GM18868 (cell line): ENCODE data around the gene FKBP1A.

Source experiments
- ATAC-seq: cut with Tn5 transposase; IDR thresholded peaks from one replicate; pipeline ENCODE4 v1.9.1; 2021; ENCODE audit warnings: mild to moderate bottlenecking, moderate library complexity; ENCODE audit not compliant: unreplicated experiment

Gene FKBP1A

GRCh38 chr20:1321654-1321939 lies 71.3 kb downstream of the FKBP1A start:
- no peak for ATAC-seq

GRCh38 chr20:1320902-1321653 lies 71.8 kb downstream of the FKBP1A start:
- ATAC-seq: no peak

DNA sequence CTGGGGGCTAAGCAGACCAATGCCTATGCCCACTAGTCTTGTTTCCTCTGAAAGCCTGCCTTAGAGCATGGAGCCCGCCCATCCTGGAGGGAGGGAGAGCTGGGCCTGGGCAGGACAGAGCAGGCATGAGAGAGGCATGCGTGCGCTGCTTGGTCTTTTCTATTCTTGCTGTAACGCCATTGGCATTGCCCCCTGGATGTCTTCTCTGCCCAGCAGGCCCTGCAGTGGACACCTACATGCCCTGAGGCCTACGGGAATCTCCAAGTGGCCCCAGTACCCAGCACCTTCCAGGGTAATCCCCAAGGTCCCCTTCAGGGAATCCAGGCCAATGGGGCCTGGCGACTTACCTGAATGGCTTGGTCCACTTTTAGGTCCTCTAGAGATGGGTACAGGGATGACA lies 72.8 kb downstream of the FKBP1A start:
- no peak for ATAC-seq

DNA sequence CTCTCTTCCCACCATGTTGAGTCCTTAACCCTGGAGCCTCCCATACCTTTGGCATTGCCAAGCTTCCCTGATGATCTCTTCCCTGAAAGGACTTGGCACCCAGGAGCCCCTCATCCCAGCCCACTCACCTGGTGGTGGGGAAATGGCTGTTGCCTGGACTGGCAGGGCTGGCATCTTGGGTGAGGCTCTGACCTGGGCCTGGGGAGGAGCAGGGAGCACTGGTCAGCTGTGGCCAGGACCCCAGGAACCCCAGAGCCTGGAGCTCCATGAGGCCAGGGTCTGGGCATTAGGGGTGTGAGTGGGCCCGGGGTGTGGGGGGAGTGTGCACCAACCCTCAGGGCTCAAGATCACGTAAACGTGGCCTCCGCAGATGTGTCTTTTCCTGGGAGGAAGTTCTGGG lies 73.4 kb downstream of the FKBP1A start:
- ATAC-seq: no peak

DNA sequence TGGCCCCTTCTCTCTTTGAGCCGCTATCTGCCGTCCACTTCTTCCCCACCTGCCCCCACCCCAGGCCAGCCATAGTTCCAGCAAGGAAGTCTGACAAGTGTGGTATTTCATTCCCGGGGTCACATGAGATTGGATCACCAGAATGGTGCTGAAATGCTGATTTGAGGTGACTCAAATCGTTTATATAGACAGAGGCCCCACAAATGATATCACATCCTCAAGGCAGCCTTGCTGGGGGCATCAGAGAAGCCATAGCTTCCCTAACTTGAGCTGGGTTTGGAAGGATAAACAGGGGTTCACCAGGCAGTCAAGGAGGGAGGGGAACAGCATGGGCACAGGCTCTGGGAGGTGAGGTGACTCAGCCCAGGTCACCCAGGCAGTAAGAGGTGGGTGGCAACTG lies 73.8 kb downstream of the FKBP1A start:
- no peak for ATAC-seq
